ENCODE results near the gene NUP210. TPM values are rescaled to one million over a fixed set of nuclear protein-coding genes. Genes with fewer than 3 reads are reported as not detected.

The NUP210 gene
- total and polyA plus RNA-seq, 2 experiments from 2014 or later, result 13.8 to 73.9 TPM

DNA sequence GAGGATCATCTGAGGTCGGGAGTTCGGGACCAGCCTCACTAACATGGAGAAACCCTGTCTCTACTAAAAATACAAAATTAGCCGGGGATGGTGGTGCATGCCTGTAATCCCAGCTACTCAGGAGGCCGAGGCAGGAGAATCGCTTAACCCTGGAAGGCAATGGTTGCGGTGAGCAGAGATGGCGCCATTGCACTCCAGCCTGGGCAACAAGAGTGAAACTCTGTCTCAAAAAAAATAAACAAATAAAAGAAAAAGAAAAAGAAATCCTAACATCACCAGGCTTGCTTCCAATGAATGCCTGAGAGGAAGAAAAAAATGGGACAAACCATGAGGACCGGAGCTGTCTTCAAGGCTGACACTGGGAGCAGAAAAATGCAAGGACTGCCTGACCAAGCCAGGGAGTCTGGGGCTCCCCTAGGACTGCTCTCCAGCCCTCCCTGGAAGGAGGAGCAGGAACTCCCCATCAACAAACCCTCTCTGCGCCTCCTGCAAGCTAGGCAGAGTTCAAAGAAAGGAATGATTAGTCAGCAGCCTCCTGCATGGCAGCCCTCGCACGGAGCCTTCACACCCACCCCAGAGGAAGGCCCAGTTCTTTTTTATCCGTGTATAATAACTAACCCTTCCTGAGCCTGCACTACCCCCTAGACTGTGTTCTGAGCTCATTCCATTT is 55.4 kb downstream of the NUP210 start:
- Mint-ChIP-seq H3K36me3 (ENCODE audit: low read depth) (peaks cover 70% of the 10 kb centered on the region), H3K27me3 (ENCODE audit: insufficient read depth, low read depth, poor library complexity) (peaks cover 6% of the 10 kb centered on the region), H3K4me1 (peaks cover 24% of the 10 kb centered on the region), H3K4me3 (no peak overlapping the region), H3K9me3 (no peaks in the 10 kb centered on the region; the same call in 2 of the 3 replicates), H3K27ac (peak overlapping the region; percentile 98)
- Histone ChIP-seq H3K4me3 (peak overlapping the region; percentile 26; the same call in 1 of the 2 replicates), H3K79me2 (replicated peaks; ENCODE audit: insufficient read depth) (no peaks in the 10 kb centered on the region), H2AFZ (no peak overlapping the region), H3K27ac (ENCODE audit: low read depth) (peak overlapping the region; percentile 90; the same call in 1 of the 2 replicates), H3K36me3 (ENCODE audit: insufficient read depth) (peaks cover 15% of the 10 kb centered on the region; the same call in 1 of the 2 replicates), H3K27me3 (ENCODE audit: insufficient read depth) (no peaks in the 10 kb centered on the region), H3K4me1 (ENCODE audit: insufficient read depth) (peaks cover 14% of the 10 kb centered on the region), H4K20me1 (replicated peaks; ENCODE audit: insufficient read depth) (no peaks in the 10 kb centered on the region), H3K9me2 (ENCODE audit: insufficient read depth) (no peaks in the 10 kb centered on the region), H3K4me2 (0 out of 2 replicates have a peak overlapping the region, but pooled peaks have one; percentile 43), H3F3A (replicated peaks; ENCODE audit: low read depth) (no peaks in the 10 kb centered on the region; the same call in 1 of the 2 replicates)
- TF ChIP-seq, protein P1, sequence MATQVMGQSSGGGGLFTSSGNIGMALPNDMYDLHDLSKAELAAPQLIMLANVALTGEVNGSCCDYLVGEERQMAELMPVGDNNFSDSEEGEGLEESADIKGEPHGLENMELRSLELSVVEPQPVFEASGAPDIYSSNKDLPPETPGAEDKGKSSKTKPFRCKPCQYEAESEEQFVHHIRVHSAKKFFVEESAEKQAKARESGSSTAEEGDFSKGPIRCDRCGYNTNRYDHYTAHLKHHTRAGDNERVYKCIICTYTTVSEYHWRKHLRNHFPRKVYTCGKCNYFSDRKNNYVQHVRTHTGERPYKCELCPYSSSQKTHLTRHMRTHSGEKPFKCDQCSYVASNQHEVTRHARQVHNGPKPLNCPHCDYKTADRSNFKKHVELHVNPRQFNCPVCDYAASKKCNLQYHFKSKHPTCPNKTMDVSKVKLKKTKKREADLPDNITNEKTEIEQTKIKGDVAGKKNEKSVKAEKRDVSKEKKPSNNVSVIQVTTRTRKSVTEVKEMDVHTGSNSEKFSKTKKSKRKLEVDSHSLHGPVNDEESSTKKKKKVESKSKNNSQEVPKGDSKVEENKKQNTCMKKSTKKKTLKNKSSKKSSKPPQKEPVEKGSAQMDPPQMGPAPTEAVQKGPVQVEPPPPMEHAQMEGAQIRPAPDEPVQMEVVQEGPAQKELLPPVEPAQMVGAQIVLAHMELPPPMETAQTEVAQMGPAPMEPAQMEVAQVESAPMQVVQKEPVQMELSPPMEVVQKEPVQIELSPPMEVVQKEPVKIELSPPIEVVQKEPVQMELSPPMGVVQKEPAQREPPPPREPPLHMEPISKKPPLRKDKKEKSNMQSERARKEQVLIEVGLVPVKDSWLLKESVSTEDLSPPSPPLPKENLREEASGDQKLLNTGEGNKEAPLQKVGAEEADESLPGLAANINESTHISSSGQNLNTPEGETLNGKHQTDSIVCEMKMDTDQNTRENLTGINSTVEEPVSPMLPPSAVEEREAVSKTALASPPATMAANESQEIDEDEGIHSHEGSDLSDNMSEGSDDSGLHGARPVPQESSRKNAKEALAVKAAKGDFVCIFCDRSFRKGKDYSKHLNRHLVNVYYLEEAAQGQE (IDR thresholded peaks at IDR 0.05; ENCODE audit: unreplicated experiment), result no peak
- TF ChIP-seq, protein P2, sequence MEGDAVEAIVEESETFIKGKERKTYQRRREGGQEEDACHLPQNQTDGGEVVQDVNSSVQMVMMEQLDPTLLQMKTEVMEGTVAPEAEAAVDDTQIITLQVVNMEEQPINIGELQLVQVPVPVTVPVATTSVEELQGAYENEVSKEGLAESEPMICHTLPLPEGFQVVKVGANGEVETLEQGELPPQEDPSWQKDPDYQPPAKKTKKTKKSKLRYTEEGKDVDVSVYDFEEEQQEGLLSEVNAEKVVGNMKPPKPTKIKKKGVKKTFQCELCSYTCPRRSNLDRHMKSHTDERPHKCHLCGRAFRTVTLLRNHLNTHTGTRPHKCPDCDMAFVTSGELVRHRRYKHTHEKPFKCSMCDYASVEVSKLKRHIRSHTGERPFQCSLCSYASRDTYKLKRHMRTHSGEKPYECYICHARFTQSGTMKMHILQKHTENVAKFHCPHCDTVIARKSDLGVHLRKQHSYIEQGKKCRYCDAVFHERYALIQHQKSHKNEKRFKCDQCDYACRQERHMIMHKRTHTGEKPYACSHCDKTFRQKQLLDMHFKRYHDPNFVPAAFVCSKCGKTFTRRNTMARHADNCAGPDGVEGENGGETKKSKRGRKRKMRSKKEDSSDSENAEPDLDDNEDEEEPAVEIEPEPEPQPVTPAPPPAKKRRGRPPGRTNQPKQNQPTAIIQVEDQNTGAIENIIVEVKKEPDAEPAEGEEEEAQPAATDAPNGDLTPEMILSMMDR (conservative IDR thresholded peaks at IDR 0.05; ENCODE audit: low read depth in 2 of 2), result peak; percentile 30 to 43
- DNase-seq (ENCODE audit: low spot score) (peak; percentile 12), ATAC-seq (peak; percentile 67)

DNA sequence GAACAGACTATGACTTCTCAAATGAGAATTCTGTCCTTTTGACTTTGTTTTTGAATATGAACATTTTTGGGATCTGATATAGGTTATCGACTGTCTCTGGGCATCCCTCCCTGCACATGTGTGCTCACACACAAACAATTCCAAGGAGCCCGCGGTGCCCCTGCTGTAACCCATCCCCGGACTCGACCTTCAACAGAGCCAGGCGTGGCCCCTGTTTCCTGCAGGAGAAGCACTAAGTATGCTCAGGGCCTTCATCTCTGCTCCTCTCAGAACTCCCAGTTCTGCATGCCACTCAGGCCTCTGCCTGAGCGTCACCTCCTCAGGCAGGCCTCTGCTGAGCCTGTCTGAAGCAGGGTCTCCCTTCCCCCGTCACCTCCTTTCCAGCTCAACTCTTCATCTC is 57.6 kb downstream of the NUP210 start:
- Histone ChIP-seq H3K27me3 (ENCODE audit: insufficient read depth) (no peaks in the 10 kb centered on the region), H3K9me2 (ENCODE audit: insufficient read depth) (no peaks in the 10 kb centered on the region), H3K36me3 (ENCODE audit: insufficient read depth) (peaks cover 11% of the 10 kb centered on the region; the same call in 1 of the 2 replicates), H2AFZ (no peak overlapping the region), H3K79me2 (replicated peaks; ENCODE audit: insufficient read depth) (no peaks in the 10 kb centered on the region), H4K20me1 (replicated peaks; ENCODE audit: insufficient read depth) (no peaks in the 10 kb centered on the region), H3K4me2 (no peak overlapping the region), H3K4me3 (no peak overlapping the region), H3K4me1 (ENCODE audit: insufficient read depth) (peaks cover 14% of the 10 kb centered on the region), H3K27ac (ENCODE audit: low read depth) (no peak overlapping the region), H3F3A (replicated peaks; ENCODE audit: low read depth) (no peaks in the 10 kb centered on the region; the same call in 1 of the 2 replicates)
- Mint-ChIP-seq H3K36me3 (ENCODE audit: low read depth) (peaks cover 65% of the 10 kb centered on the region), H3K4me1 (peaks cover 24% of the 10 kb centered on the region), H3K4me3 (no peak overlapping the region), H3K27ac (peak overlapping the region; percentile 62), H3K9me3 (no peaks in the 10 kb centered on the region; the same call in 2 of the 3 replicates), H3K27me3 (ENCODE audit: insufficient read depth, low read depth, poor library complexity) (peaks cover 9% of the 10 kb centered on the region)
- ATAC-seq (no peak), DNase-seq (ENCODE audit: low spot score) (no peak)
- TF ChIP-seq JUNB (IDR thresholded peaks at IDR 0.05; ENCODE audit: unreplicated experiment) (no peak), NANOG (IDR thresholded peaks at IDR 0.05; ENCODE audit: borderline replicate concordance) (no peak), EZH2phosphoT487 (IDR thresholded peaks at IDR 0.05; ENCODE audit: unreplicated experiment) (no peak), POLR2AphosphoS5 (IDR thresholded peaks at IDR 0.05; ENCODE audit: low read depth) (no peak), ZNF114 (CRISPR knock-in tag; IDR thresholded peaks at IDR 0.05) (no peak), ZNF331 (CRISPR knock-in tag; IDR thresholded peaks at IDR 0.05; ENCODE audit: low read depth) (no peak), CREB1 (CRISPR knock-in tag; IDR thresholded peaks at IDR 0.05; ENCODE audit: low read depth) (no peak)
- TF ChIP-seq, protein P1 (IDR thresholded peaks at IDR 0.05; ENCODE audit: unreplicated experiment), result no peak
- TF ChIP-seq, protein P2 (conservative IDR thresholded peaks at IDR 0.05; ENCODE audit: low read depth in 2 of 2), result no peak

Measured in GM23338 (cell line).